HG03354 (cell line): ENCODE data around the gene EIF4ENIF1.
"Not testable (repeated sequence)": the region's sequence is repeated elsewhere in the genome, so short reads cannot be mapped to it uniquely, and the experiment has no call there.

Experiments used
- ATAC-seq: cut with Tn5 transposase; IDR thresholded peaks from one replicate; pipeline ENCODE4 v1.9.1; 2021; ENCODE audit warnings: mild to moderate bottlenecking; ENCODE audit not compliant: unreplicated experiment, poor library complexity, severe bottlenecking

The EIF4ENIF1 gene

DNA sequence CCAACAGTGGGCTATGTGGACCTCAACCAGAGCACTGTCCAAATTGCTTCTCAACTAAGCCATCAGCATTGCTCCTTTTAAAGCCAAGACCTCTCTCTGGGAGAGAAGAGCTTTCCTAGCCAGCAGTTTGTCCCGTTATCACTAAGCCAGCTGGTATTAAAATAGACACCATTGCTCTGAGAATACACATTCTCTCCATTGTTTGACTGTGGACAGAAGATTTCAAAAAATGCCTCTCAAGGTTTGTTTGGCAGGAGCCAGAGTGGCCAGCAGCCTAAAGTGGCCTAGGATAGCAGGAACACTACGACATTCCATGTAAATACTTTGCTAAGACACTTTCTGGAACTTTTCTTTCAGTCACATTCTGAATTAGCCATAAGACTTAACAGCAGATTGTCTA is 41.3 kb downstream of the EIF4ENIF1 start:
- ATAC-seq, result no peak

DNA sequence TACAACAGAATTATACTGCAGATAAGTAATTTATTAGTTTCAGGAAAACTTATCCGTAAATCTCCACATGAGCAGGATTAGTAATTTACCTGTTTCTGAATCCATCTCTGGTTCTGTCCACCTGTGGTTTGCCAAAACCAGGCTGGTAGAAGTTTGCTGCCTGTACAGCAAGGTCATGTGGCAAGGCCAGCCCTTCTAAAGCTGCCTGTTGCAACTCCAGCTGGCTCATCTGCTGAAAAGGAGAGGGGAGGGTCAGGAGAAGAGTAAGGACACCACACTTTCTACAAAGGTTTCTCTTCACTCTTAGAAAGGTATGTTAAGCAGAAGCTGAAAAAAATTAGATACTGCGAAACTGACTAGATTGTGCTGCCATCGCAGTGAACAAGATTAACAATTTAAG is 42.3 kb downstream of the EIF4ENIF1 start:
- no peak for ATAC-seq

DNA sequence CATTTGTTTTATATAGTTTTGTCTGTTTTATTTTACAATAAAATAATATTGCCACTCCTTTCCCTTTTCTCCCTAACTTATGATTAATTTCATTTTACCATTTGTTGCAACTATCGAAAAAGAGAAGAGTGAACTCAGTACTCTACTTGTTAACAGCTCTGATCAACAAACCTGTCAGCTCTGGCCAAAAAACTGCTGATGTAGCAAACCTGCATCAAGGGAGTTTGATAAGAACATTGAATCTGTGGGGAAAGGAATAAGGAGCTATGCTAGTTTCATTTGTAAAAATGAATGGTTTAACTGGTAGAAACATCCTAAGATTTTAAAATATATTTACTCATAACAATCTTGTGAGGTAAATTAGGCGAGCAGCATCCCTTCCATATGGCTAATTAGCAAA is 42.9 kb downstream of the EIF4ENIF1 start:
- no peak for ATAC-seq

DNA sequence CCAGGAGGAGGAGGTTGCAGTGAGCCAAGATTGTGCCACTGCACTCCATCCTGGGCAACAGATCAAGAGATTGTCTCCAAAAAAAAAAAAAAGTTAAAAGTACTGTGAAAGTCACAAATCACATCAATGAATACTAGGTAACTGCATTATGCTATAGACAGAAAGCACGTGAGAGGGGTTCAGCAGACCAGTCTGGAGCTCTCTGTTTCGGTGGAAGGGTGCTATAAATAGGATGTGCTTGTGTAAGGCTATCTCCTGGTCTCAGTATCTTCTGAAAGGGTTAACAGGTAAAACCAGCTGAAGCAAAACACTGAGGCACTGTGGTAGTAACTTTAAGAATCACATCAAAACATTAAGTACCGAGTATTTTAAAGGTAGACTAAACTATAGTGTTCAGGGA is 43.4 kb downstream of the EIF4ENIF1 start:
- no peak for ATAC-seq

DNA sequence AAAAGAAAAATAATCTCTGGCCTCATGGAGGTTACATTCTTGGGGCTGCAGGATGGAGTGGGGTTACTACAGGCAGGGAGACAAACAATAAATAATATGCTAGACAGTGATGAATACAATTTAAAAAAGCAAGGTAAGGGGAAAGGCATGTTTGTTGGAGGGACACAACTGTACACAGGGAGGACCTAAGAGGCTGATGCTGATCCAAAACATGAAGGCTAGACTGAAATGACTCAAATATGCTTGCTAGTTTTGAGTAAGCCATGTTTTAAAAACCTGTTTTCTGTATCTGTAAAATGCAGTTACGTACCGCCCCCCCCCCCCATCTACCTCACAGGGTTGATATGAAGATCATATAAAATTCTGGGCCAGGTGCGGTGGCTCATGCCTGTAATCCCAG is 44.0 kb downstream of the EIF4ENIF1 start:
- no peak for ATAC-seq

DNA sequence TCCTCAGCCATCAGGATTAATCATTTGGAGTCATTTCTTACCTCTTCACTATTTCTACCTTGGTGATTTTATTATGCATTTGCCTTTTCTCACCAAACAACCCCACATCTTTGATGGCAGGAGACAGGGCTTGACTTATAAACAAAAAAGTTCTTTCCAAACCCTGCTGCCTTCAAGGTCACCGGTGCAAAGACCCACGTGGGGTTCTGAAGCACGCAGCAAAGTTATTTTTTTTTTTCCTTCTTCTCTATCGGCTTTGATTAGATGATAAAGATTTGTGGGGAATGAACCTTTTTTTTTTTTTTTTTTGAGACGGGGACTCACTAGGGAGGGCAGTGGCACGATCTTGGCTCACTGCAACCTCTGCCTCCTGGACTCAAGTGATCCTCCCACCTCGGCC is 46.1 kb downstream of the EIF4ENIF1 start:
- ATAC-seq, result no peak

DNA sequence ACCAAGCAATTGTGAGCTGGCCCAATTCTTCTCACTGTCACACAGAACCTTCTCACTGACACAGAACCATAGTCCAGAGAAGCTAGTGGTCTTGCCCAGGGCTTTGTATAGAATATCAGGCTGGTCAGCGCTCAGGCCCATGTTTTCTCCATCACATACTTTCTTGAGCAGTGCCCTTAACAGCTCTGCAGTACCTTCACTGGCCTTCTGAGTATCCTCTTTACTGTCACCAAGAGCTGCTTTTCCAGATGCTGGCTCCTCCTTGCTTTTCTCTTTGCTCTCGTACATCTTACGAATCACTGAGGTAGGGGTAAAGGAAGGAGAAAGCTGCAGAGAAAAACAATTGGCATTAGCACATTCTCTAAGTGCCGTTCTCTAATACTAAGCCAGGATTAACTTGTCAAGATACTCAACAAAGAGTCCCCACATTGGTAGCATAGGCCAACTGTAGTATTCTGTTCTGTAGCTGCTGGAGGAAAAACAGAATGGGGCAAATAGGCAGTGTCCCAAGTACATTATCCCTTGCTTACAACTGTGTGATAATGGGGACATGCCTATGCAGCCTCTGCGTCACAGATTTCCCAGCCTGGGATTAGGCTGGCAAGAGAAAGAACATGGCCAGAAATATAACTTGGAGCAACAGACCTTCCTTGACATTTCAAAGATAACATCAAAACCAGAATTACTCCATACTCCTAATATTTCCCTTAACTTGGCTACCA is 46.7 kb downstream of the EIF4ENIF1 start:
- ATAC-seq, result no peak

DNA sequence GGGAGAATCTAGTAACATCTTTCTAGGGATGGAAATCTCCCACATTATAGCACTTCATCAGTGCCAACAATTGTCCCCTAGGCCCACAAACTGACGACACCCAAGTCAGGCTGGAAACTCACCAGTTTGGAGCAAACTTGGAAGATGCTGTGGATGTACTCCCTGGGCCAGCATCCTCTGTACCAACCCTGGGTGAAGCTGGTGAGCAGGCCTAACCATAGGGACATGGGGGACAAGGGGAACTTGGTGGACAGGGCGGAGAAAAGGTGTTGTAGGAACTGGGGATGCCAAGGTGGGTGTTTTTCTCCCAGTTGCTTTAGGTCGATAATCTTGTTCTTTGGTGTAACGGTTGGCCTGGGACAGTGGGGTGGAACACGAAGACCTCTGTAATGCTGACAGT is 48.0 kb downstream of the EIF4ENIF1 start:
- no peak for ATAC-seq

DNA sequence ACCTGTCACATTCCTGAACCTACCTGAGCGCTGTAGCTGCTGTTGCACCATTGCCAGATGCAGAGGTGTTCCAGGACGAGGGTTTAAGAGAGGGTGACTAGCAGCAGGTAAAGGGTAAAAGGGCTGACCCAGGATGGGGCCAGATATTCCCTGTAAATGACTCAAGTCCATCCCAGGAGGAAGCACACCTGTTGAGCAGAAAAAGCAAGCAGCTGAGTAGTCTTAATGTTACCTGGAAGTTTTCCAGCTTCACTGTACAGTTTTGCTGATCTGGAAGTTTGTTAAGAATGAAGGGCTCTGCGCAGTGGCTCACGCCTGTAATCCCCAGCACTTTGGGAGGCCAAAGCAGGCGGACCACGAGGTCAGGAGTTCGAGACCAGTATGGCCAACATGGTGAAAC is 49.0 kb downstream of the EIF4ENIF1 start:
- ATAC-seq, result no peak

DNA sequence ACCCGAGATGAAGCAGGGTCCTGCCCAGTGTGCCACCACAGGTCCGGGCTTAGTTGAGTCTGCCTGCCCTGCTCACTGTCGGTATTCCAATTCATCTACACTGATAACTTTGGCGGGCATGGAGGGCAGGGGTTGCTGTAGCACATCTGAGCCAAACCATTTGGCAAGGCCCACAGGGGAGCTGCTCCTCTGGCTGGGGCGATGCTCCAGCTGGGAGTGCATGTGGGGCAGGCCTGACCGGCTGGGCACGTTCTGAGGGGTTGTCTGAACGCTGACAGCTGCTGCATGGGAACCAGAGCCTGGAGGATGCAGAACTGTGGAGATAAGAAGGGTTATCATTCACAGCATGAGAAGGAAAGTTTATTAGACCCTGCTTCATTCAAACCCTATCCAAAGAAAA is 49.8 kb downstream of the EIF4ENIF1 start:
- ATAC-seq, result no peak

DNA sequence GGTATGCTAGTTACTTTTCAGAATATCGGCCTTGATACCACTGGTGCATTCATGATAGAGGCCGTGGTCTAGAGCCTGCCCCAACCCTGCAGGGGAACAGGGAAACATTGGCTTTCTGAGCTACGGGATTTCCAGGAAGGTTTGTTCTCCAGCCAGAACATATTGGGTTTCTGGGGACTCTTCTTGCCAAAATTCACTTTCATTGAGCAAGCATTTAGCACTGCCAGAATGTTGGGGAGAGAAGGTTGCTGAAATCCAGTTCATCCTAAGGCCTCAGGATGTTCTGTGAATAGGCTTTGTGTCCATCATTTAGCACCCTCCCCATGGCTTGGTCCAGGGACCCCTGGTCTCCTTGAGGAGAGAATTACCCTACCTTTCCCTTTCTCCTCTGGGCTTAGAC is 53.5 kb downstream of the EIF4ENIF1 start:
- ATAC-seq, result no peak

DNA sequence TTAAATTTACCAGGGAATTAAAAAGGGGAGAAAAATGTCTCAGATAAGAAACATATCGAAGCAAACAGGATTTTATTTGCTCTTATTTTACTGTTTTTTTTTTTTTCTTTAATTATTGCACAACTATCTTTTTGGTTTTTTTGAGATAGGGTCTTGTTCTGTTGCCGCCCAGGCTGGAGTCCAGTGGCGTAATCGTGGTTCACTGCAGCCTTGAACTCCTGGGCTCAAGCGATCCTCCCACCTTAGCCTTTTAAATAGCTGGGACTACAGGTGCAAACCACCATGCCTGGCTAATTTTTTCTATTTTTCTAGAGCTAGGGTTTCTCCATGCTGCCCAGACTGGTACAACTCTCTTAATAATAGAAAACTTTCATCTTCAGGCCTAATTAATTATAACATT is 57.7 kb downstream of the EIF4ENIF1 start:
- no peak for ATAC-seq

DNA sequence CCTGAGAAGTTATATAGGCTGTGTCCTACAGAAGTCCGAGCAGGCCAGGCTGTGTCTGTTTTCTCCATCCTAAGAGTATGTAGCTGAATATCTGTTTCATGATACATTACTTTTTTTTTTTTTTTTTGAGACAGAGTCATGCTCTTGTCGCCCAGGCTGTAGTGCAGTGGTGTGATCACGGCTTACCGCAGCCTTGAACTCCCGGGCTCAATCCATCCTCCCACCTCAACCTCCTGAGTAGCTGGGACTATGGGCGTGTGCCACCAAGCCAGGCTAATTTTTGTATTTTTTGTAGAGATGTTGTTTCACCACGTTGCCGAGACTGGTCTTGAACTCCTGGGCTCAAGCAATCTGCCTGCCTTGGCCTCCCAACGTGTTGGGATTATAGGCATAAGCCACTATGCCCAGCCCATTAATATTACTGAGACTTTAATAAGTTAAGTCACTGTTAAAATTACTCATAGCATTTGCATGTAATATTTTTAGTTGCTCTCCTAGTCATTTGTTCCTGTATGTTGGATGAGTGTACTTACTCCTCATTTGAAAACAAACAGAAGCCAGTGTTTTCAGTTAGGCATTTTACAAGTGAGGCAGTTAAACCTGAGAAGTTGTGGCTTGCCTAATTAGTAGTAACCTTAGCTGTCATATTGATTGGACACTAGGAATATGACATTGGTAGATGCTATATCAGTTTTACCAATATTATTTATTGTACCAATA is 64.2 kb downstream of the EIF4ENIF1 start:
- no peak for ATAC-seq

DNA sequence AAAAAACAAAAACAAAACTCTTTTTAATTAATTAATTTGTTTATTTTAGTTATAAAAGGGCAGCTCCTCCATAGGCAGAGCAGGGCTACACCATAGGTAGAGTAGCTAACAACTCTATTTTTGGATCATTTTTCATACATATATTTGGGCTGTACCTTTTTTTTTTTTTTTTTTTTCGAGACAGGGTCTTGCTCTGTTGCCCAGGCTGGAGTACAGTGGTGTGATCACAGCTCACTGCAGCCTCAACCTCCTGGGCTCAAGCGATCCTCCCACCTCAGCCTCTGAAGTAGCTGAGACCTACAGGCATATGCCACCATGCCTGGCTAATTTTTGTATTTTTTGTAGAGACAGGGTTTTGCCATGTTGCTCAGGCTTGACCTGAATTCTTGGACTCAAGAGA is 87.3 kb downstream of the EIF4ENIF1 start:
- ATAC-seq, result not testable (repeated sequence)

DNA sequence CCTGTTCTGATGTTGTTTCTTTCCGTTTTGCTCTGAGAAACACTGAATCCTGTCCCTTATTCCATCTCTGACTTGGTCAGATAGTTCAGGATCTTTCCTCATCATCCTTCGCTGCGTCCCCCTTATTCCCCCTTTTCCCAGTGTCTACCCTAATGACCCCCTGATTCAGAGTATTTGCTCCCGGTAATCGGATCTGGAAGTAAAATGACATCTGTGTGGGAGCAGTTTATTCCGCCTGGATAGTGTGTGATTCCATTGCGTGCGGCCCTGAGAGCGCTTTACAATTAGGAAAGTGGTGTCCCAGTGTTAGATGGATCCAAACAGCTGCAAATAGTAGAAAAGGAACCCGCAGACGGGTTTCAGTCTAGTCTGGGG is 89.6 kb downstream of the EIF4ENIF1 start:
- no peak for ATAC-seq

DNA sequence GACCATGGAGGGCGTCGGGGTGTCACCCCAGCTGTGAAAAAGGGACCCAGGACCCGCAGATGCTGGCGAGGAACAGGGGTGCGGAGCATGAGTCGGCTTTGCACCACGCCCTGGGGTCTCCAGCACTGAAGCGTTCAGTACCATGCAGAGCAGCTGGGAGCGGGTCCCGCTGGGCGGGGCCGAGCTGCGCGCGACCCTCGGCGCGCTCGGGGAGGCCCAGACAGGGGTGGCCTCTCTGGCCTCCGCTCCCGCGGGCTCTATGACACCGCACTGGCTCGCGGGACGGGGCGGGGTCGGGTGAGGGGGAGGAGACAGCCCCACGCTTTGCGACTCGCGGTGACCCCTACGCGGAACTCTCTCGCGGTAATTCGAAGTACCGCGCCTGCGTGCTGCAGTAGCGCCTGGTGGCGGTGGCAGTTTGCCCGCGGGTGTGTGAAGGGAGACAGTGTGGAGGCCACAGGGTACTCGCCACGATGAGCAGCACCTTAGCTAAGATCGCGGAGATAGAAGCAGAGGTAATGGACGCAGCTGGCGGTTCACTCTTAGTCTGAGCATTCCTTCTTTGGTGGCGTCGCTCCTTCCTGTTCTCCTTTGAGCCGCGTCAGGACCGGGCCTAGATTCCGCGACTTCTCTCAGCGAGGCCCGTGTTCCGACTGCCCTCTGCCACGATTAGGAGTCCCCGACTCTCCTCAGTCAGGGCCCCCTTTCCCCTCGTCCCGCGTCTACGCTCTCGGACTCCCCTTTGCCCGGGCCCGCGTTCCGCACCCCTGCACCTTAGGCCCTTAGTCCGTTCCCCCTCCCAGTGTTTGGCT is 90.2 kb downstream of the EIF4ENIF1 start, which contains the start of gene DRG1:
Gene DRG1 (plus strand): TSS at position 394 of the 812 bp plus-strand sequence. CDS start 80 bp downstream, at position 474.
- peak; percentile 94 for ATAC-seq

DNA sequence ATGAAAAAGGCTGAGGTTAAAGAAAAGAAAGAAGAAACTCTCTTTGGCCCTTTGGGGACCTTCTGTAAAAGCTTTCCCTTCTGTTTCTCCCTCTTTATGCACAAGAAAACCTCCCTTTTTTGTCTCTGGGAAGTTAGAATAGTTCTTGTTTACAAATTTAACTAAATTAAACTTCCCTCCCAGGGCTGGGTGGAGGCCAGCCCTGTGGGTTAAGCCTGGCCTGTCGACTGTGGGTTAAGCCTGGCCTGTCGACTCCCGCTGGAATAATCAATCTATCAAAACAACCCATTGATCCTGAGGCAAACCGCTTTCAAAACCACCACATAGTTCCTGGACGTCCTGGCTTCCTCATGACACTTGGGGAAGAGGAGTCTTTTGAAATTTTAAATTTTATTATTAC is 91.4 kb downstream of the EIF4ENIF1 start:
- ATAC-seq, result no peak

DNA sequence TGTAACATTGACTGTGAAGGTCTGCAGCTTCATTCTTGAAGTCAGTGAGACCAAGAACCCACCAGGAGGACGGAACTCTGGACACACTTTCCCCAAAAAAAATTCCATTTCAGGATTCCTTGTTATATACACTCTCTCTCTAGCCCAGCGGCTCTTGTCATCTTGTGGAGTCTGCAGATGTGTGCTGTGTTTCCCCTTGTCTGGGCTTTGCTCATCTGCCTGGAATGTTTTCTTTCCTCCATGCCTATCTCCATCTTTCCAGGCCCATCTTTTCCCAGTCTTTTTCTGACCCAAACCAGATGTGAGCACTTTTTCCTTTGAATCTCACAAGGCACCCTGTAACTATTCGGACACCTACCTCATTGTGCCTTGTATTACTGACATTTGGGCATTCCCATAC is 95.3 kb downstream of the EIF4ENIF1 start:
- ATAC-seq, result no peak

DNA sequence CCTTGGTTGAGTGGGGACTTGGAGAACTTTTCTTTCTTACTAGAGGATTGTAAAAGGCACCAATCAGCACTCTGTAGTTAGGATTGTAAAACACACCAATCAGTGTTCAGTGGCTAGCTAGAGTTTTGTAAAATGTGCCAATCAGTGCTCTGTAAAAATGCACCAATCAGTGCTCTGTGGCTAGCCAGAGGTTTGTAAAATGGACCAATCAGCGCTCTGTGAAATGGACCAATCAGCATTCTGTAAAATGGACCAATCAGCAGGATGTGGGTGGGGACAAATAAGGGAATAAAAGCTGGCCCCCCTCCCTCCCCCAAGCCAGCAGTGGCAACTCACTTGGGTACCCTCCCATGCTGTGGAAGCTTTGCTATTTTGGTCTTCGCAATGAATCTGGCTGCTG is 95.7 kb downstream of the EIF4ENIF1 start:
- no peak for ATAC-seq
